ENCODE results near the gene HRAS. TPM values are rescaled to one million over a fixed set of nuclear protein-coding genes. Genes with fewer than 3 reads are reported as not detected.
A peak's percentile ranks its signal among the peaks of the same experiment; 100 is the strongest.
"Not testable (repeated sequence)": the region's sequence is repeated elsewhere in the genome, so short reads cannot be mapped to it uniquely, and the experiment has no call there.

The HRAS gene
- total RNA-seq, 2 experiments from 2014 or later, result 22.0 to 25.8 TPM

DNA sequence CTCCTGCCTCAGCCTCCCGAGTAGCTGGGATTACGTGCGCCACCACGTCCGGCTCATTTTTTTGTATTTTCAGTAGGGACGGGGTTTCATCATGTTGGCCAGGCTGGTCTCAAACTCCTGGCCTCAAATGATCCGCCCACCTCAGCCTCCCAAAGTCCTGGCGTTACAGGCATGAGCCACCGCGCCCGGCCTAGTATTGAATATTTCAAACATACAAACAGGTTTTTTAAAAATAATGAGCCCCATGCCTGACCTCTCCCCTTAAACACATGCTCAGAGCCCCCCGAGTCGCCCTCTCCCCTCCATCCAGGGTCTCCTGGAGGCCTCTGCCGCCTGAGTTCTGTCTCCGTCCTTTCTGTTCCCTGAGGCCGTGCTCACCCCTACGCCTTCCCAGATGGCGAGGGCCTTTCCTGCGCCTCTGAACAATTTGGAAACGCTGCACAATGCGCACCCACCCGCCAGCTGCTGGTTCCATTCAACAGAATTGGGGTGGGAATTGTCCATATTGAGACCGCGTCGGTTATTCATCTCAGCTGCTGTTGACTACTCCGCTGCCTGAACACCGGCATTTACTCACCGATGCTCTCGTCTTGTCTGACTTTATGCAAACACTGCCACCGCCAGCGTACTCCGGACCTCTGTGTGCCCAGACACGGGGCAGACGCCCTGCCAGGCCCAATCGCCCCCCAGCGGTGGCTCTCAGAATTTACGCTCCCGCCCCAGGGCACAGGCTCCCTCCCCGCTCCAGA, 14.8 kb downstream of the HRAS start:
- DNase-seq, result no peak
- Mint-ChIP-seq H3K36me3 (ENCODE audit: low read depth) (peaks cover 3% of the 10 kb centered on the region), H3K4me1 (ENCODE audit: low read depth) (peaks cover 4% of the 10 kb centered on the region), H3K9me3 (peaks cover 6% of the 10 kb centered on the region), H3K27me3 (ENCODE audit: low read depth) (no peaks in the 10 kb centered on the region), H3K4me3 (no peak overlapping the region), H3K27ac (no peak overlapping the region)
- CTCF ChIA-PET, result interaction anchor here (0.6 to 1.4 kb wide), 4 partner anchors 9 to 215 kb away, joined by 3 to 4 read pairs (median 4); no protein-coding TSS in a partner anchor
- intact Hi-C loops (cut with micrococcal nuclease), result no loop called here

DNA sequence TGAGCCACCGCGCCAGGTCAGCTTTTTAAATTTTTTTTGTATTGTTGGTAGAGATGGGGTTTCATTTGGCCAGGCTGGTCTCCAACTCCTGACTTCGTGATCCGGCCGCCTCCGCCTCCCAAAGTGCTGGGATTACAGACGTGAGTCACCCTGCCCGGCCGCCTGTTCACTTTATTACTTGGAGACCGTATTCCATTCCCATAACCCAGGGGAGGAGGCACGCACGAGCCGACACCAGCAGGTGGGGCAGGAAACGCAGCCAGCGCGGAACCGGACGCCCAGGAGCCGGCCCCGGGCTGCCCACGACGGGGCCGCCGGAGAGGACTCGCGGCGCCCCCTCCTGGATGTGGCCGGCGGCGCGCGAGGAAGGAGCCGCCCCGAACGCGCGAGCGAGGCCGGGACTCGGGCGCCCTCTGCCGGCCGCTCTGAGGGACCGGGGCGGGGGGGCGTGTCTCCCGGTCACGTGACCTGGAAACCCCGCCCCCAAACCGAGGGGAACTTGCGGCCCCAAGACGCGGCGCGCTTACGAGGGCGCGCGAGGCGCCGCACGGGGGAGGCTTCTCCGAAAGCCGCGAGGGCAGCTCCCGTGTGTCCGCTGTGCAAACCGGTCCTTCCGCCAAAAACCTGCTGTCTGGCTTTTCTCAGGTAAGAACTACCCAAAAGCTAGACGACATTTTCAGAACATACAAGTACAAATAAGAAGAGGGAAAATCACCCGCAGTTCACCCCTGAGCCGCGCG, 16.7 kb downstream of the HRAS start:
- peaks cover 4% of the 10 kb centered on the region for H3K36me3 Mint-ChIP-seq (ENCODE audit: low read depth)
- H3K27me3 Mint-ChIP-seq (ENCODE audit: low read depth), result no peaks in the 10 kb centered on the region
- CTCF ChIA-PET, result interaction anchor here (0.6 to 2.6 kb wide), 27 partner anchors 10 to 289 kb away, joined by 3 to 34 read pairs (median 3); partner anchors contain the start of gene HRAS
- peak overlapping the region; percentile 84 for H3K4me3 Mint-ChIP-seq
- H3K27ac Mint-ChIP-seq, result peak overlapping the region; percentile 76
- H3K9me3 Mint-ChIP-seq, result peaks cover 6% of the 10 kb centered on the region
- peaks cover 4% of the 10 kb centered on the region for H3K4me1 Mint-ChIP-seq (ENCODE audit: low read depth)
- peak; percentile 87 for DNase-seq
- intact Hi-C loops (cut with micrococcal nuclease), result loop anchor here (1.0 to 2.0 kb wide), 7 partner anchors 11 to 311 kb away; partner anchors contain the start of genes BET1L, HRAS, PTDSS2 and RIC8A

DNA sequence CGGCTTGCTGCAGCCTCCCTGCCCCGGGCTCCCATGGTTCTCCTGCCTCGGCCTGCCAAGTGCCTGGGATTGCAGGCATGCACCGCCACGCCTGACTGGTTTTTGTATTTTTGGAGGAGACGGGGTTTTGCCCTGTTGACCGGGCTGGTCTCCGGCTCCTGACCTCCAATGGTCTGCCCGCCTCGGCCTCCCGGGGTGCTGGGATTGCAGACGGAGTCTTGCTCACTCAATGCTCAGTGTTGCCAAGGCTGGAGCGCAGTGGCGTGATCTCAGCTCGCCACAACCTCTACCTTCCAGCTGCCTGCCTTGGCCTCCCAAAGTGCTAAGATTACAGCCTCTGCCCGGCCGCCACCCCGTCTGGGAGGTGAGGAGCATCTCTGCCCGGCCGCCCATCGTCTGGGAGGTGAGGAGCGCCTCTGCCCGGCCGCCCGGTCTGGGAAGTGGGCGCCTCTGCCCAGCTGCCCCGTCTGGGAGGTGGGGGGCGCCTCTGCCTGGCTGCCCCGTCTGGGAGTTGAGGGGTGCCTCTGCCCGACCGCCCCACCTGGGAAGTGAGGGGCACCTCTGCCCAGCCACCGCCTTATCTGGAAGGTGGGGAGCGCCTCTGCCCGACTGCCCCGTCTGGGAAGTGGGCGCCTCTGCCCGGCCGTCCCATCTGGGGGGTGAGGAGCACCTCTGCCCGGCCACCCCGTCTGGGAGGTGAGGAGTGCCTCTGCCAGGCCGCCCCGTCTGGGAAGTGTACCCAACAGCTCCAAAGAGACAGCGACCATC, 18.3 kb downstream of the HRAS start:
- H3K4me1 Mint-ChIP-seq (ENCODE audit: low read depth); H3K27ac Mint-ChIP-seq; DNase-seq; H3K36me3 Mint-ChIP-seq (ENCODE audit: low read depth); intact Hi-C loops (cut with micrococcal nuclease); H3K27me3 Mint-ChIP-seq (ENCODE audit: low read depth); H3K4me3 Mint-ChIP-seq; H3K9me3 Mint-ChIP-seq: not testable (repeated sequence)
- CTCF ChIA-PET, result interaction anchor here (0.7 to 2.3 kb wide), 5 partner anchors 17 to 206 kb away, joined by 3 to 8 read pairs (median 4); no protein-coding TSS in a partner anchor

DNA sequence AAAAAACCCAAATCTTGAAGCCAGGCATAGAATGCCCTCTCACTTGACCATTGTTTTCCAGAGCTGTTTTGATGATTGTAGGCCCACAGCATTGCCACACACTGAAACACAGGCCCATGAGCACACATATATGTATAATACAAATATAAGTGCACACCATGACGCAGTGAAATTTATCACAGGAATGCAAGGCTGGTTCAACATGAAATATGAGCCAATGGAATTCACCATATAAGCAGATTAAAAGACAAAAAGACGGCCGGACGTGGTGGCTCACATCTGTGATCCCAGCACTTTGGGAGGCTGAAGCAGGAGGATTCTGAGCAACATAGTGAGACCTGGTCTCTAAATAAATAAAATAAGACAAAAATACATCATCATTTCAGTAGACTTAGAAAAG, 19.0 kb downstream of the HRAS start:
- CTCF ChIA-PET, result interaction anchor here (1.0 kb wide), 1 partner anchor 18 kb away, joined by 5 read pairs; no protein-coding TSS in a partner anchor
- no peak for DNase-seq
- Mint-ChIP-seq H3K27me3 (ENCODE audit: low read depth) (no peaks in the 10 kb centered on the region), H3K4me1 (ENCODE audit: low read depth) (peaks cover 4% of the 10 kb centered on the region), H3K4me3 (no peak overlapping the region), H3K27ac (no peak overlapping the region), H3K36me3 (ENCODE audit: low read depth) (peaks cover 4% of the 10 kb centered on the region), H3K9me3 (peaks cover 6% of the 10 kb centered on the region)
- intact Hi-C loops (cut with micrococcal nuclease), result no loop called here

DNA sequence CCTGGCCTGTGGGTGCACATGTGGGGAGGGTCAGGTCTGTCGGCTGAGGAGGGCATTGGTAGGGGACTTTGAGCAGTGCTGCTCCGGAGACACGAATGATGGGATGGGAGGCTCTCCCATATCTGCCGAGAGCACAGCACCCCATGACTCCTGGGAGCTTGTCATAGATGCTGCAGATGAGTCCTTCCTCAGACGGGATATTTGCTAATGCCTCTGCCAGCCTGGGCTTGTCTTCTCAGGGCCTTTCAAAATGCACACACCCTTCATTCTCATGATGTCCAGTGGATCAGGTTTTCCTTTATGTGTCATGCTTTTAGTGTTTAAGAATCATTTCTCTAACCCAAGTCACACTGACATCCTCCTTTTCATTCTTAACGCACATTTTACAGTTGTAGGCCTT, 20.2 kb downstream of the HRAS start:
- Mint-ChIP-seq H3K36me3 (ENCODE audit: low read depth) (peaks cover 7% of the 10 kb centered on the region), H3K27me3 (ENCODE audit: low read depth) (no peaks in the 10 kb centered on the region), H3K9me3 (peaks cover 6% of the 10 kb centered on the region), H3K27ac (no peak overlapping the region), H3K4me3 (no peak overlapping the region), H3K4me1 (ENCODE audit: low read depth) (peaks cover 2% of the 10 kb centered on the region)
- CTCF ChIA-PET, result no interaction called here
- intact Hi-C loops (cut with micrococcal nuclease), result no loop called here
- DNase-seq, result no peak

DNA sequence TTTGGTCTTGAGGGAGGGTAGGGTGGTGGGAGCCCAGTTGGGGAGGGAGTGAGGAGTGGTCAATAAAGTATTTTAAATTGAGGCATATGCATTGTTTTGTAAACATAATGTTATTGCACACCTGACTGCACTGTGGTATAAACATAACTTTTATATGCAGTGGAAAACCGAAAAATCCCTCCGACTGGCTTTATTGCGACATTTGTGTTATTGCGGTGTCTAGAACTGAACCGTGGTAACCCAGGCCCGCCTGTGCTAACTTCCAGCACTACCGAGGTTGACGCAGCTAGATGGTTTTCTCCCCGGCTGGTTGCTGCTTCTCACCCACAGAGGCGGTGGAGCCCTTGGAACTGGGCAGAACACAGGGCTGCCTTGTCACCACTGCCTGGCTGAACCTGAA, 20.8 kb downstream of the HRAS start:
- H3K27ac Mint-ChIP-seq, result no peak overlapping the region
- no peaks in the 10 kb centered on the region for H3K27me3 Mint-ChIP-seq (ENCODE audit: low read depth)
- H3K36me3 Mint-ChIP-seq (ENCODE audit: low read depth), result peaks cover 11% of the 10 kb centered on the region
- H3K9me3 Mint-ChIP-seq, result peaks cover 6% of the 10 kb centered on the region
- CTCF ChIA-PET, result no interaction called here
- DNase-seq, result no peak
- no peak overlapping the region for H3K4me3 Mint-ChIP-seq
- H3K4me1 Mint-ChIP-seq (ENCODE audit: low read depth), result peaks cover 2% of the 10 kb centered on the region
- intact Hi-C loops (cut with micrococcal nuclease), result no loop called here

DNA sequence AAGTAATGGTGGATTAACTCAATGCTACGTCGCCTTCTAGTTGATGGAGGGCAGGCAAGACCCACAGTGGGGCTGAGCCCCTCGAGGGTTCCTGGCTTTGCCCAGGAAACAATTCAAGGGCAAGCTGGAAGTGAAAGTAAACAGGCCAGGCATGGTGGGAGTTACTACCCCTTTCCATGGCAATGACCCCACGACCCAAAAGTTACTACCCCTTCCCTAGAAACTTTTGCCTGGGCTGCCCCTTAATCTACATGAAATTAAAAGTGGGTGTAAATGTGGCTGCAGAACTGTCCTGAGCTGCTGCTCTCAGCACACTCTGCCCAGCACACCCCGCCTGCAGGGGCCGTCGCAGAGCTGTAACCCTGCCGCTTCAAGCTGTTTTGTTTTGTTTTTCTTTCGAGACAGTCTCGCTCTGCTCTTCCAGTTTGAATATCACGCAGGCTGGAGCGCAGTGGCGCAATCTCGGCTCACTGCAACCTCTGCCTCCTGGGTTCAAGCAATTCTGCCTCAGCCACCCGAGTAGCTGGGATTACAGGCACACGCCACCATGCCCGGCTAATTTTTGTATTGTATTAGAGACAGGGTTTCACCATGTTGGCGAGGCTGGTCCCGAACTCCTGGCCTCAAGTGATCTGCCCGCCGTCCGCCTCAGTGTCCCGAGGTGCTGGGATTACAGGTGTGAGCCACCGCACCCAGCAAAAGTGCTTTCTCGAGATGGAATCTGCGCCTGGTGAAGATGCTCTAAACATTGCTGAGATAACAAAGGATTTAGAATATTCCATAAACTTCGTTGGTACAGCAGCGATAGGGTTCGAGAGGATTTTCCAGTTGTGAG, 22.4 kb downstream of the HRAS start:
- Mint-ChIP-seq H3K36me3 (ENCODE audit: low read depth) (peaks cover 15% of the 10 kb centered on the region), H3K9me3 (peaks cover 6% of the 10 kb centered on the region), H3K27me3 (ENCODE audit: low read depth) (no peaks in the 10 kb centered on the region), H3K4me3 (no peak overlapping the region), H3K4me1 (ENCODE audit: low read depth) (peaks cover 3% of the 10 kb centered on the region), H3K27ac (no peak overlapping the region)
- intact Hi-C loops (cut with micrococcal nuclease), result no loop called here
- DNase-seq, result no peak
- CTCF ChIA-PET, result no interaction called here

DNA sequence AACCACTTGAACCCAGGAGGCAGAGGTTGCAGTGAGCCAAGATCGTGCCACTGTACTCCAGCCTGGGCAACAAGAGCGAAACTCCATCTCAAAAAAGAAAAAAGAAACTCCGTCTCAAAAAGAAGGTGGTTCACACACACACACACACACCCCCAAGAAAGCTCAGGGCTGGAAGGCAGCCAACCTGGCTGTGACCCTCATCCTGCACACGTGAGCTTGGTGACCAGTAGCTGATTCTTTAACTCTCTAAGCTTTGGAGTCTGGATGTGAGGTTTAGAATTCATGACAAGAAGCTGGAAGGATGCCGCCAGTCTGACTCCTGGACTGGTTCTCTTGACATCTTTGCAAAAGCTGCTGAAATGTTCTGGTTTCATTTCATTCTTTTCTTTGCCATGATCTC, 26.4 kb downstream of the HRAS start:
- Mint-ChIP-seq H3K4me1 (ENCODE audit: low read depth) (peaks cover 16% of the 10 kb centered on the region), H3K9me3 (no peaks in the 10 kb centered on the region), H3K27ac (no peak overlapping the region), H3K36me3 (ENCODE audit: low read depth) (peaks cover 22% of the 10 kb centered on the region), H3K27me3 (ENCODE audit: low read depth) (no peaks in the 10 kb centered on the region), H3K4me3 (no peak overlapping the region)
- CTCF ChIA-PET, result interaction anchor here (0.8 to 2.9 kb wide), 2 partner anchors 10 to 102 kb away, joined by 4 to 19 read pairs; no protein-coding TSS in a partner anchor
- DNase-seq, result no peak
- intact Hi-C loops (cut with micrococcal nuclease), result no loop called here

DNA sequence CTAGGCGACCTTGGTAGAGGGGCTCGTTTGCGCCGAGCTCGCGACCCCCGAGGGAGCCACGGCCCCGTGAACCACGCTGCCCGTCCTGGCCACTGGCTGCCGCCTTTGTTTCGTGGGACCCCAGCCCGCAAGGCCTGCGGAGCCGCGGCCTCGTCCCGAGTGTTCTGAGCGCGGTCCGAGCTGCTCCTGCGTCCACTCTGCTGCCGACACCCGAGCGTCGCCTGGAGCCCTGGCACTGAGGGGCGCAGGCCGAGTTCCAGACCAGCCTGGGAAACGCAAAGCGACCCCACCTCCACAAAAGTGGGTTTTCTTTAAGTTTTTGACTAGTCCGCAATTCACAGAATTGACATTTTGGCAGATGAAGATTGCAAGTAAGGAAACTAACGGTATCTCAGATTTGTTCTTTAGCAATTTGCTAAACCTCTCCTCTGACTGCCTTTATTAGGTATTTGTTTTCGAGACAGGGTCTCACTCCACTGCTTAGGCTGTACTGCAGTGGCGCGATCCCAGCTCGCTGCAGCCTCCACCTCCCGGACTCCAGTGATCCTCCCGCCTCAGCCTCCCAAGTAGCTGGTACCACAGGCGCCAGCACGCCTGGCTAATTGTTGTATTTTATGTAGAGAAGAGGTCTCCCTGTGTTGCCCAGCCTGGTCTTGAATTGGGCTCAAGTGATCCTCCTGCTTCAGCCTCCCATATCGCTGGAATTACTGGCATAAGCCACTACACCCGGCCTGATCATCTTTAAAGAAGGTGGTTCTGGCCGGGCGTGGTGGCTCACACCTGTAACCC, 27.5 kb downstream of the HRAS start:
- Mint-ChIP-seq H3K4me1 (ENCODE audit: low read depth) (peaks cover 22% of the 10 kb centered on the region), H3K9me3 (no peaks in the 10 kb centered on the region), H3K27ac (no peak overlapping the region), H3K27me3 (ENCODE audit: low read depth) (no peaks in the 10 kb centered on the region), H3K36me3 (ENCODE audit: low read depth) (peaks cover 21% of the 10 kb centered on the region), H3K4me3 (peak overlapping the region; percentile 71)
- DNase-seq, result no peak
- intact Hi-C loops (cut with micrococcal nuclease), result loop anchor here (1.0 to 2.0 kb wide), 11 partner anchors 10 to 289 kb away; partner anchors contain the start of genes DEAF1, HRAS, LMNTD2 and PSMD13
- CTCF ChIA-PET, result interaction anchor here (0.6 to 2.9 kb wide), 2 partner anchors 11 to 203 kb away, joined by 3 to 19 read pairs; no protein-coding TSS in a partner anchor

DNA sequence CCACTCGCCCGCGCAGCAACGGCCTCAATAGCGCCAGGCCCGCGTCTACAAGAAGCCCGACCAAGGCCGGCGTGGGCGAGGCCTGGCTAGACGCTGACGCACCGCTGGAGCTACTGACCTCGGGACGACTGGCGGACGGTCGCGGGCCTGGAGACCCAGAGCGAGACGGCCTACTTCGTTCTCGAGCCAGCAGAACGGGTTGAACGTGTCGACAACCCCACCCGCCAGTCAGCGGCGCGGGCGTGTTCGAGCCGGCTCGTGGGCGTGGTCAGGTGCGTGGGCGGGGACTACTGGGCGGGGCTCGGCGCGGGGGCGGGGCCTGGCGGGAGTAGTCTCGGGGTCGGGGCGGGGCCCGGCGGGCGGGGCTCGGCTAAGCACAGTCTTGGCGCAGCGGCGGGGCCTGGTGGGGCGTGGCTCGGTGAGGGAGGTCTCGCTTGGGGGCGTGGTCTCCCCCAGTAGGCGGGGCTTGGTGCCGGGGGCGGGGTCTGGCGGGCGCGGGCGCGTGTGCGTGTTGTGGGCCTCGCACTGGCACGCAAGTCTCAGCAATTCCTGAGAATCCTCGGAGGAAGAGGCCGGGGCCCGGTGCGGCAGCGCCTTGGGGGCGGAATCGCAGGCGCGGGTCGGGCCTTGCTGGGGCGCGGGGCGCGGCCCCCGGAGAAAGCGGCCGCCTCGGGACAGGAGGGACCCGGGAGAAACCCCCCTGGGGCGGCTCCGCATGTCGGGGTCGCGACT, 28.2 kb downstream of the HRAS start, which contains the start of gene RNH1:
TSS of gene RNH1 (minus strand) at position 248 of the 732 bp plus-strand sequence. CDS start 5,080 bp downstream, outside the sequence.
- CTCF ChIA-PET, result interaction anchor here (0.6 to 0.8 kb wide), 2 partner anchors 12 to 203 kb away, joined by 3 to 4 read pairs; no protein-coding TSS in a partner anchor

More for the DNA sequence above, 28.2 kb downstream of the HRAS start, which contains the start of gene RNH1:
- Mint-ChIP-seq H3K27ac (peak within 1 kb of the TSS; percentile 99), H3K4me3 (peak within 1 kb of the TSS; percentile 92), H3K4me1 (ENCODE audit: low read depth) (peaks cover 22% of the 10 kb centered on the region), H3K9me3 (no peaks in the 10 kb centered on the region), H3K27me3 (ENCODE audit: low read depth) (no peaks in the 10 kb centered on the region), H3K36me3 (ENCODE audit: low read depth) (peaks cover 21% of the 10 kb centered on the region)
- intact Hi-C loops (cut with micrococcal nuclease), result loop anchor here (1.0 to 2.0 kb wide), 16 partner anchors 11 to 302 kb away; partner anchors contain the start of genes BET1L, DEAF1, HRAS and LMNTD2
- peak; percentile 99 for DNase-seq

Data from activated naive CD4-positive, alpha-beta T cell treated with anti-CD3 and anti-CD28 coated beads for 36 hours (primary cell).